ENCODE results near the gene GPR137. TPM values are rescaled to one million over a fixed set of nuclear protein-coding genes. Genes with fewer than 3 reads are reported as not detected.

Gene GPR137
- total RNA-seq, 1 donor = 14.4 TPM

GRCh38 chr11:64333556-64333955 is 47.9 kb downstream of the GPR137 start:
- TF ChIP-seq CTCF (IDR thresholded peaks at IDR 0.05; ENCODE audit: insufficient read depth, low read length) = no peak
- H3K4me3 ChIP-seq (ENCODE audit: low read depth, low read length) = no peak overlapping the region
- no peak for DNase-seq (ENCODE audit: low read depth)

- no peak overlapping the region for H3K4me3 ChIP-seq (ENCODE audit: low read depth, low read length)
- no peak for TF ChIP-seq CTCF (IDR thresholded peaks at IDR 0.05; ENCODE audit: insufficient read depth, low read length)
- peak; percentile 94 for DNase-seq (ENCODE audit: low read depth)
Observed at GRCh38 chr11:64334764-64335735, 49.4 kb downstream of the GPR137 start.

GRCh38 chr11:64337538-64338249 is 52.0 kb downstream of the GPR137 start:
- peak; percentile 22 for DNase-seq (ENCODE audit: low read depth)
- no peak for TF ChIP-seq CTCF (IDR thresholded peaks at IDR 0.05; ENCODE audit: insufficient read depth, low read length)
- H3K4me3 ChIP-seq (ENCODE audit: low read depth, low read length) = no peak overlapping the region

GRCh38 chr11:64338716-64339115 is 53.1 kb downstream of the GPR137 start:
- DNase-seq (ENCODE audit: low read depth) = no peak
- H3K4me3 ChIP-seq (ENCODE audit: low read depth, low read length) = no peak overlapping the region
- TF ChIP-seq CTCF (IDR thresholded peaks at IDR 0.05; ENCODE audit: insufficient read depth, low read length) = no peak

Small RNA genes lying within 50 kb of the gene (small RNA-seq; reads per million reads assigned to genes)
- not detected for gene RF00019

Other genes with a start within 250 kb of the GPR137 start
- gene FLRT1, start 249.9 kb upstream of the GPR137 start, total RNA-seq (ENCODE audit: low replicate concordance) = 0.18 TPM in 1 of 2 replicates, not detected in the other
- gene MACROD1, start 119.7 kb upstream of the GPR137 start, total RNA-seq (ENCODE audit: low replicate concordance) = 7.6 and 14.5 TPM in 2 replicates
- gene STIP1, start 99.7 kb upstream of the GPR137 start, total RNA-seq (ENCODE audit: low replicate concordance) = 112 and 142 TPM in 2 replicates
- gene FERMT3, start 79.1 kb upstream of the GPR137 start, total RNA-seq (ENCODE audit: low replicate concordance) = 7.0 and 7.2 TPM in 2 replicates
- gene TRPT1, start 59.7 kb upstream of the GPR137 start, total RNA-seq (ENCODE audit: low replicate concordance) = 18.9 and 33.3 TPM in 2 replicates
- gene NUDT22, start 59.6 kb upstream of the GPR137 start, total RNA-seq (ENCODE audit: low replicate concordance) = 39.0 and 50.9 TPM in 2 replicates
- gene DNAJC4, start 55.3 kb upstream of the GPR137 start, total RNA-seq (ENCODE audit: low replicate concordance) = 6.5 and 9.0 TPM in 2 replicates
- gene VEGFB, start 51.3 kb upstream of the GPR137 start, total RNA-seq (ENCODE audit: low replicate concordance) = 17.3 and 37.5 TPM in 2 replicates
- gene FKBP2, start 44.8 kb upstream of the GPR137 start, total RNA-seq (ENCODE audit: low replicate concordance) = 34.3 and 60.3 TPM in 2 replicates
- gene PPP1R14B, start 38.9 kb upstream of the GPR137 start, total RNA-seq (ENCODE audit: low replicate concordance) = 42.1 and 264 TPM in 2 replicates
- gene PLCB3, start 34.3 kb upstream of the GPR137 start, total RNA-seq (ENCODE audit: low replicate concordance) = 22.5 and 47.5 TPM in 2 replicates
- 56.2 and 69.6 TPM in 2 replicates for gene BAD, start 1.2 kb upstream of the GPR137 start, total RNA-seq (ENCODE audit: low replicate concordance)
- not detected in 2 replicates for gene KCNK4, start 5.5 kb downstream of the GPR137 start, total RNA-seq (ENCODE audit: low replicate concordance)
- not detected in 2 replicates for gene CATSPERZ, start 14.5 kb downstream of the GPR137 start, total RNA-seq (ENCODE audit: low replicate concordance)
- 21.6 and 45.2 TPM in 2 replicates for gene ESRRA, start 19.7 kb downstream of the GPR137 start, total RNA-seq (ENCODE audit: low replicate concordance)
- 177 and 274 TPM in 2 replicates for gene TRMT112, start 31.7 kb downstream of the GPR137 start, total RNA-seq (ENCODE audit: low replicate concordance)
- 257 and 510 TPM in 2 replicates for gene PRDX5, start 32.3 kb downstream of the GPR137 start, total RNA-seq (ENCODE audit: low replicate concordance)
- gene CCDC88B, start 54.4 kb downstream of the GPR137 start, total RNA-seq (ENCODE audit: low replicate concordance) = 1.2 and 5.1 TPM in 2 replicates
- 47.3 and 72.1 TPM in 2 replicates for gene RPS6KA4, start 73.3 kb downstream of the GPR137 start, total RNA-seq (ENCODE audit: low replicate concordance)